H1 (cell line): ENCODE data around the gene CELF5. TPM values are rescaled to one million over a fixed set of nuclear protein-coding genes. Genes with fewer than 3 reads are reported as not detected.

Experiments used
- ASH2L ChIP-seq: fragments of 200-600, 300-600 bp; sonication (generic); IDR thresholded peaks from one replicate; pipeline ENCODE4 v1.7.1; 2017; ENCODE audit warnings: low read length
- BCL11A ChIP-seq, 2 experiments: IDR thresholded peaks; one replicate each; pipeline ENCODE4 v1.6.1; 2011; ENCODE audit warnings: low read depth in 2 of 2, low read length in 2 of 2, mild to moderate bottlenecking in 2 of 2
- CREB1 ChIP-seq: IDR thresholded peaks from 2 replicates; pipeline ENCODE4 v1.6.1; 2012; ENCODE audit warnings: inconsistent platforms
- CTCF ChIP-seq, 3 experiments: IDR thresholded peaks; 1 replicate in 2 of 3; 2 replicates in 1 of 3; pipeline versions ENCODE4 v1.5.1 to v1.6.1; 2011; ENCODE audit warnings: low read length in 3 of 3, mild to moderate bottlenecking in 3 of 3, inconsistent platforms in 2 of 3, low read depth in 1 of 3, moderate library complexity in 1 of 3; ENCODE audit not compliant: insufficient read depth in 1 of 3; ENCODE audit errors: control extremely low read depth in 1 of 3
- E2F6 ChIP-seq: IDR thresholded peaks from 2 replicates; pipeline ENCODE4 v1.6.1; 2012; ENCODE audit warnings: inconsistent platforms
- EGR1 ChIP-seq: IDR thresholded peaks from 2 replicates; pipeline ENCODE4 v1.6.1; 2011; ENCODE audit warnings: low read depth, low read length, borderline replicate concordance
- EP300 ChIP-seq, 2 experiments: IDR thresholded peaks; 1 replicate in 1 of 2; 2 replicates in 1 of 2; pipeline ENCODE4 v1.6.1; 2011 to 2012; ENCODE audit warnings: low read depth in 2 of 2, low read length in 2 of 2, mild to moderate bottlenecking in 2 of 2, borderline replicate concordance in 1 of 2, inconsistent platforms in 1 of 2, moderate library complexity in 1 of 2
- FOSL1 ChIP-seq: IDR thresholded peaks from 2 replicates; pipeline ENCODE4 v1.6.1; 2011; ENCODE audit warnings: mild to moderate bottlenecking, low read depth, low read length, moderate library complexity; ENCODE audit not compliant: insufficient read depth
- JUN ChIP-seq: IDR thresholded peaks from 2 replicates; pipeline ENCODE4 v1.6.1; 2011; ENCODE audit warnings: low read depth, mild to moderate bottlenecking, improper control_type of control experiment, low read length
- MAX ChIP-seq: IDR thresholded peaks from 2 replicates; pipeline ENCODE4 v1.6.1; 2012; ENCODE audit warnings: inconsistent platforms
- NANOG ChIP-seq: IDR thresholded peaks from 2 replicates; pipeline ENCODE4 v1.6.1; 2011; ENCODE audit warnings: low read length, low read depth, mild to moderate bottlenecking, inconsistent platforms; ENCODE audit not compliant: insufficient read depth, poor library complexity, severe bottlenecking
- RAD21 ChIP-seq, 2 experiments: IDR thresholded peaks in 1 of 2; conservative IDR thresholded peaks in 1 of 2; 2 replicates each; pipeline ENCODE4 v1.6.1; 2011; ENCODE audit warnings: low read depth in 2 of 2, low read length in 2 of 2, improper control_type of control experiment in 1 of 2, inconsistent platforms in 1 of 2, mild to moderate bottlenecking in 1 of 2, moderate library complexity in 1 of 2
- RFX5 ChIP-seq: IDR thresholded peaks from 2 replicates; pipeline ENCODE4 v1.6.1; 2011; ENCODE audit warnings: low read depth, low read length, improper control_type of control experiment, borderline replicate concordance
- RNF2 ChIP-seq: fragments of 200-900, 300-1000 bp; sonication (generic); IDR thresholded peaks from 2 replicates; pipeline ENCODE4 v1.7.1; 2016; ENCODE audit warnings: borderline replicate concordance, low read depth, mild to moderate bottlenecking, antibody characterized with exemption, low read length; ENCODE audit not compliant: poor library complexity, severe bottlenecking; ENCODE audit errors: missing control alignments
- RXRA ChIP-seq: IDR thresholded peaks from 2 replicates; pipeline ENCODE4 v1.6.1; 2011; ENCODE audit warnings: low read depth, mild to moderate bottlenecking, low read length, moderate library complexity; ENCODE audit not compliant: insufficient read depth
- SIN3A ChIP-seq, 2 experiments: IDR thresholded peaks in 1 of 2; conservative IDR thresholded peaks in 1 of 2; 2 replicates each; pipeline ENCODE4 v1.6.1; 2011 to 2012; ENCODE audit warnings: low read length in 2 of 2, improper control_type of control experiment in 1 of 2, low read depth in 1 of 2, mild to moderate bottlenecking in 1 of 2
- SP1 ChIP-seq: IDR thresholded peaks from 2 replicates; pipeline ENCODE4 v1.6.1; 2011; ENCODE audit warnings: low read depth, low read length
- SUZ12 ChIP-seq: fragments of 200-600 bp; sonication (generic); IDR thresholded peaks from 2 replicates; pipeline ENCODE4 v1.6.1; 2012; ENCODE audit warnings: mild to moderate bottlenecking, inconsistent platforms, low read length, moderate library complexity, mixed read lengths
- TAF1 ChIP-seq: IDR thresholded peaks from 2 replicates; pipeline ENCODE4 v1.6.1; 2011; ENCODE audit warnings: mild to moderate bottlenecking, low read depth, low read length
- polyA plus RNA-seq, 7 experiments: library from polyadenylated mRNA; depleted of rRNA in 3 of 7; stranded (reverse) in 5 of 7; unstranded in 2 of 7; fragments of >200 nt in 5 of 7; fragments of 200-250 nt in 2 of 7; gene quantifications; 1 replicate in 5 of 7; 2 replicates in 1 of 7; 4 replicates in 1 of 7; pipeline versions ENCODE4 v1.2.1 to v1.2.3, GENCODE V29; 2011 to 2013; ENCODE audit warnings: missing spikeins in 2 of 7, mixed read lengths in 2 of 7
- total RNA-seq: library from RNA; stranded (reverse); fragmentation: NEBNext Ultra II Directional; extraction: Animal tissue kit (Norgen Biotek cat#: 25700); gene quantifications from 2 replicates; pipeline ENCODE4 v1.2.1, GENCODE V29; 2021

The CELF5 gene
- total and polyA plus RNA-seq, 2 of the 8 experiments (the other 6 are each of a cell fraction or from before 2014, with no cell fraction given): 9.8 to 15.0 TPM

GRCh38 chr19:3224346-3225168 is at the start of gene CELF5 (continued):
- no peak for TF ChIP-seq TAF1
- TF ChIP-seq JUN: no peak
- no peak for TF ChIP-seq RXRA
- no peak for TF ChIP-seq BCL11A (IDR thresholded peaks at IDR 0.05; ENCODE audit: low read depth in 2 of 2, low read length in 2 of 2)
- TF ChIP-seq E2F6: no peak
- no peak for TF ChIP-seq FOSL1
- no peak for TF ChIP-seq SIN3A (conservative IDR thresholded peaks at IDR 0.05 in 1 of 2, IDR thresholded peaks at IDR 0.05 in 1 of 2; ENCODE audit: low read depth in 1 of 2, low read length in 2 of 2)
- TF ChIP-seq RNF2: no peak
- no peak for TF ChIP-seq EP300 (IDR thresholded peaks at IDR 0.05; ENCODE audit: borderline replicate concordance in 1 of 2, low read depth in 2 of 2, low read length in 2 of 2)
- TF ChIP-seq CREB1: 0 out of 2 replicates have a peak, but pooled peaks have one; percentile 14
- no peak for TF ChIP-seq NANOG
- TF ChIP-seq ASH2L: no peak
- TF ChIP-seq CTCF (IDR thresholded peaks at IDR 0.05; ENCODE audit: control extremely low read depth in 1 of 3, insufficient read depth in 1 of 3, low read depth in 1 of 3, low read length in 3 of 3): peak; percentile 52 to 75 (median 72)
- no peak for TF ChIP-seq RFX5
- TF ChIP-seq SUZ12: no peak
- no peak for TF ChIP-seq EGR1
- no peak for TF ChIP-seq MAX
- TF ChIP-seq SP1: no peak
- peak in 1 of 2 experiments; percentile 53; a peak in 2 of 4 replicates for TF ChIP-seq RAD21 (IDR thresholded peaks at IDR 0.05 in 1 of 2, conservative IDR thresholded peaks at IDR 0.05 in 1 of 2; ENCODE audit: low read depth in 2 of 2, low read length in 2 of 2)
